Right forelimb (tissue), 1 donor: ENCODE results near the gene ARHGAP44.

Source experiments
- DNase-seq: peaks from one replicate; pipeline ENCODE4 v3.0.0-alpha.2; 2018

Gene ARHGAP44

GRCh38 chr17:12789481-12790248 is at the start of gene ARHGAP44:
ARHGAP44 (plus strand) TSS chr17:12789498; CDS start chr17:12789839, 341 bp downstream.
- peak; percentile 85 for DNase-seq

DNA sequence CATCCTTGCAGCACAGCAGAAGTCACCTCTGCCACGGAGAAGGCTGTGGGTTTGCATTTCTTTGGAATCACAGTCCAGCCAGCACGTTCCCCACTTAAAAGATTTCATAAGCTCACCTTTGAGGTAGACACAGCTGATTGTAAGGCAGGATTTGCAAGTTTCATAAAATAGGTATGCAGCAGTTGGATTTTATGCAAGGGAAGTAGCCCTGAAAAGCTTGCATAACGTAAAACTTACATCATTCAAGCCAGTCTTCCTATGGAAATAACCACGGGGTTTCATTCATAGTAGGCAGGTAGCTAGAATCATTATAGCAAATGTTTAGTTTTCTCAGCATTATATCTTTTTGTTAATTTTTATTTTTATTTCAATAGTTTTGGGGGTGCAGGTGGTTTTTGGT is 49.8 kb upstream of the ARHGAP44 start:
- DNase-seq = no peak

- DNase-seq = no peak
These were observed 46.3 kb upstream of the ARHGAP44 start for GRCh38 chr17:12743046-12743445.

DNA sequence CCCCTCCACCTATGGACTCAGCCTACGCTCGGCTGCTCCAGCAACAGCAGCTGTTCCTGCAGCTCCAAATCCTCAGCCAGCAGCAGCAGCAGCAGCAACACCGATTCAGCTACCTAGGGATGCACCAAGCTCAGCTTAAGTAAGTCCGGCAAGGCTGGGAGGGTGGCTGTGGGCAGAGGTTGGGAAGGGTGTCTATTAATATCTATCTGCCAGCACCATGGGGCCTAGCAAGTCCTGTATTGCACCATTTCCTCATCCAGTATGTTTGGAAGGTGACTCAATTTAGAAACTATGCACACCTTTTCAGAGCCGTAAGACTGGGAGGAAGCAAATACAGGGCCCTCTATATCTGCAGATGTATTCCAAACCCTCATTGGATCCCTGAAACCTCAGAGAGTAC is 45.0 kb upstream of the ARHGAP44 start:
- DNase-seq = no peak

DNA sequence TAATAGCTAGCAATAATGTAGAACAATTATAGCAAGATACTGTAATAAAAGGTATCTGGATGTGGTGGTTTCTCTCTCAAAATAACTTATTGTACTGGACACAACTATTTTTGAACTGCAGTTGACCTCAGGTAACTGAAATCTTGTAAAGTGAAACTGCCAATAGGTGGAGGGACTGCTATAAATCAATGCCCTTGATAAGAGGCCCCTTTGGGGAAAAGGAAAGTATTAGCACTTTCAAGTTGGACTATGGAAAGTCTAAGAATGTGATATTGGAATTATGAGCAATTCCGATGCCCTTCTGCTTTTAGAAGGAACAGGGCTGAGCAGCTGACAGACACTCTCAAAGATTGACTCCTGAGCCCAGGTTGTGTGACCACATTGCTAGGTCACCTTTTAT is 44.5 kb upstream of the ARHGAP44 start:
- no peak for DNase-seq

DNA sequence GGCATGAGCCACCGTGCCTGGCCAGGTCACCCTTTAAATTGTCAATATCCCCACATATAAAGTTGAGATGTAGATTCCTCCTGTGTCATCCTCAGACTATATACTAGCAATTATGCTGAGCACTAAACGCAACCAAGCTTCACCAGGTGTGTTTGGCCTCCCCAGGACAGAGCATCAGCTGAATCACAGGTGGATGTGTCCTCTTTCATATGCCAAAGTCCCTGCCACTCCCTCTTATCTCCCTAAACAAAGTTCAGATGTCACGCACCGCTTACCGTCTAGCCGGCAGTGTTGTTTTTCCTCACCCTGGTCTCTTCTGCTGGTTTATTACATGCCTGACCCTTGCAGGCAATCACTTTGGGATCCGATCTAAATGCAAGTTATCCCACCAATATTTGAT is 43.8 kb upstream of the ARHGAP44 start:
- no peak for DNase-seq

- DNase-seq = no peak
These were observed 32.5 kb upstream of the ARHGAP44 start for GRCh38 chr17:12756786-12757185.

- no peak for DNase-seq
These were observed 30.2 kb upstream of the ARHGAP44 start for GRCh38 chr17:12759090-12759489.

- no peak for DNase-seq
These were observed 23.8 kb upstream of the ARHGAP44 start for GRCh38 chr17:12765548-12765947.

DNA sequence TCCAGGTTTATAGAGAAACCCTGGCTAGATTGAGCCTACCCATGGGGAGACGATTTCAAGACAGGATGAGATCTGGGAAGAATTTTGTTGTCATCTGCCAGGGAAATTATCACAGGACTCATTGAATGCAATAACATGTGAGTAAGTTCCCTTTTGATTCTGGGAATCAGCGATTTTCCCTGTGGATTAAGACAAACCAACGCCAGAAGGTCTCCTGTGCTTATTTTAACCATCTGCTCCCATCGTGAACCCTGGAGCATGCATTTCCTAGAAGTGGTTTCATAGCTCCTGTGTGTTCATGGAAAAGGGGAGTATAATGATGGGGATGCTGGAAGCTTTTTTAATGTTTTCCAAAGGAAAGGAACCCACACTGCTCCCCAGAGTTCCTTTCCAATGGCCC is 21.0 kb upstream of the ARHGAP44 start:
- no peak for DNase-seq

- no peak for DNase-seq
These were observed 19.3 kb upstream of the ARHGAP44 start for GRCh38 chr17:12769981-12770380.

- DNase-seq = no peak
These were observed 16.1 kb upstream of the ARHGAP44 start for GRCh38 chr17:12773153-12773552.

GRCh38 chr17:12789075-12789480 is 220 bp upstream of the ARHGAP44 start:
- no peak for DNase-seq

- DNase-seq = no peak
These were observed 1.2 kb downstream of the ARHGAP44 start for GRCh38 chr17:12790249-12791106.

DNA sequence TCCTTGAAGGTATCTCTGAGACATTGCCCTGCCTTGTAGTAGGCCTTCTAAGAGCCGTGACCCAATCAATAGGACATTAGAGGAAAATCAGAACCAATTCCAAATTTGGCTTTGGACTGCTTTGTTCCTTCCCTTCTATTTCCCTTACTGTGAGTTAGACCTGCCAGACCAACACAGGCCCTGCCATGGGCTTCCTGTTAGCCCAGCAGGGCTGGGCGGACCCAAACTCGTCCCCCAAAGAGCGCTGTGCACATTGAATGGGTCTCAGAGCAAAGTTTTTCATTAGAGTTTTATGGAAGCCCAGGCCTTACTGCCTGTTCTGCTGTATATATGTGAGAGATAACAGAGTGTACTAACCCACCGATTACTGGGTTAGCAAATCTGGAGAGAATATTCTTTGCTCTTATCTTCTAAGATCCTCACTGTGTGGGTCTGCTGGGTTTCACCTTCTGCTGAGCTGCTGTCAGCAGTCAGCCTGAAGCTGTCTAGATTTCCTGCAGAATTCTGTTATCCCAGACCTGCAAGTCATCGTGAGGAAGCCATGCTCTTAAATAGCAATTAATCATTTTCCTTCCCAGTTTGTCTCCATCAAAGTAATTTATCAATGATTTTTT is 5.7 kb downstream of the ARHGAP44 start:
- DNase-seq = no peak

GRCh38 chr17:12800855-12801365 is 11.6 kb downstream of the ARHGAP44 start:
- no peak for DNase-seq

DNA sequence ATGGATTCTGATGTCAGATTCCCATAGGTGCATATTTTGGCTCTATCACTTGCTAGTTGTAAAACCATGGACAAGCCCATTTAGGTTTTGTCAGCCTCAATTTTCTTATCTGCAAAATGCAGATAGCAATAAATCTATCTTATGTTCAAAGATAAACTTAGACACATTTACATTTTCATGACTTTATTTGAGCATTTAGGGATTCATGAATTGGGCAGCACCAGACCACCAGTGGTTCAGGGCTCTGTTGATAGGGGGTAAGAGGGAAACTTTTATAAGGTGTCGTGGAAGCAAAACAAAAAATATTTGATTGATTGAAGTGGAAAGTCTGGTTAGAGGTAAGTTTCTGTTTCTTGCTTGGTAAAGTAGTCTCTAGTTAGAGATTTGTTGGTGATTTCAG is 17.3 kb downstream of the ARHGAP44 start:
- no peak for DNase-seq

DNA sequence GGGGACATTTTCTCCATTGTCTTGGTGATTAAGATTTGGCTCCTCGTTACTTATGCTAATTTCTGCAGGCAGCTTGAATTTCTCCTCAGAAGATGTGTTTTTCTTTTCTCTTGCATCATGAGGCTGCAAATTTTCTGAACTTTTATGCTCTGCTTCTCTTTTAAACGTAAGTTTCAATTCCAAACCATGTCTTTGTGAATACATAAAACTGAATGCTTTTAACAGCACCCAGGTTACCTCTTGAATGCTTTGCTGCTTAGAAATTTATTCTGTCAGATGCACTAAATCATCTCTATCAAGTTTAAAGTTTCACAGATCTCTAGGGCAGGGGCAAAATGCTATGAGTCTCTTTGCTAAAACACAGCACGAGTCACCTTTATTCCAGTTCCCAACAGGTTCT is 19.4 kb downstream of the ARHGAP44 start:
- no peak for DNase-seq

DNA sequence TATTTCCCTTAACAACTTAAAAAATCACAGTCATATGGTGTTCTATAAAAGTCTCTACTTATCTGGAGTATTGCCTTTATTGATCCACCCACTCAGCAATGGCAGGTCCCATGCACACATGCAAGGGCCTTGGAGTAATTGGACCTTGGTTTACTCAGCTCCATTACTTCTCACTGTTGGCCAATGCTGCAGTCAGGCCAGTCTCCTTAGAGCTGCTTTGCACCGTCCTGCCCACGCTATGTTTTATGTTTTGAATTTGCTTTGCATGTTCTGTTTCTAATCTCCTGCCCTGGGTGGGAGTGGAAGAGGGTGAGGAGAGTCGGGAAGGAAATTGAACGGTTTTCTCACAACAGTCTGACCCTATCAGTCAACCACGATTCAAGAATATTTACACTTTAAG is 23.6 kb downstream of the ARHGAP44 start:
- DNase-seq = no peak

DNA sequence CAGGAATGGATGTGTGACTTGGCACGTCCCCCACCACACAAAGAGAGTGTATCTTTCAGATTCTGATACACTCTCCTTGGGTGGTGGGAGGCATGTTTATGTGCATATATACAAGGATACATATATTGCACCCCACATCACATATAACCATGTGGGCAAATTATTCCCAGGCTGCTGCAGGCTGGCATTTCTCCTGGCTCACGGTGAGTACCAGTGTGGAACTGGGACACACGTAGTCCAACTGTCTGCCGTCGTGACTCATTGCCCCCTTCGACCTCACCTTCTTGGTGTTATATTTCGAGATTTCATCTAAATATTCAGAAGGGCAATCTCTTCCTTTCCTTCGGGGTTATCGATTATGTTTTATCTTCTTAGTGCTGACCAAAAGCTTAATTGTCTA is 24.4 kb downstream of the ARHGAP44 start:
- no peak for DNase-seq

DNA sequence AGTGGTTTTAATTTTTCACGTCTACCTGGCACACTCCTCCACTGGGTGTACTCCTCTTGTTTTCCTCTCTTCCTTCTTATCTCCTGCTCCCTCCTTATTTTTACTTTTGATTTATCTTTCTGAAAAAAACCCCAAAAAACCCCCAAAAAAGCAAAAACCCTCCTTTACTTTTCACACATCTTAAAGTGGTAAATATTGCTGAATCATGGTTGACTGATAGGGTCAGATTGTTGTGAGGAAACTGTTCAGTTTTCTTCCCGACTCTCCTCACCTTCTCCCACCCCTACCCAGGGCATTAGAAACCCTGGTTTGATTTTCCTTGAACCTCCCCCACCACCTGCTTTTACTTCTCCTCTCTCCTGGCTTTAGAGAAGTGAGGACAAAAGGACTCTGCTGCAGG is 25.4 kb downstream of the ARHGAP44 start:
- DNase-seq = no peak

DNA sequence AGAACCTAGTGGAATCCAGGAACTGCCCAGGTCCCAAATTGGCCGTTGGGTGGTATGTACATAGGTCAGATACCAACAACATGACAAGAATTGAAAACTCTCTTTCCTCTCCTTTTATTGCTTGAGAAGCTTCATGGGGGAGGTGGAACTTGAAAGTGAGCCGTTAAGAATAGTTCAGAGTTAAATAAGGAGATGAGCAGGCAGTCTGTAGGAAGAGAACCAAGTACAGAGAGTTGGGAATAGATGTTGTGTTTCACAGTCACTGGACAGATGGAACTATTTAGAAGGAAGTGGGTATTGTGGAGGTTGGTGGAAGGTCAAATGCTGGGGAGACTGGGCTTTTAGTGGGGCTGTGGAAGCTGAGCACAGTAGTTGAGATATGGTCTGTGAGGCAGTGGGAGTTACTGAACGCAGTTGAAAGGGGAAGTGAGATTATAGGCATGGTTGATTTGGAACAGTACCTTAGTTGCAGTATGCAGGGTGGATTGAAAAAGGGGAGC is 26.4 kb downstream of the ARHGAP44 start:
- no peak for DNase-seq

DNA sequence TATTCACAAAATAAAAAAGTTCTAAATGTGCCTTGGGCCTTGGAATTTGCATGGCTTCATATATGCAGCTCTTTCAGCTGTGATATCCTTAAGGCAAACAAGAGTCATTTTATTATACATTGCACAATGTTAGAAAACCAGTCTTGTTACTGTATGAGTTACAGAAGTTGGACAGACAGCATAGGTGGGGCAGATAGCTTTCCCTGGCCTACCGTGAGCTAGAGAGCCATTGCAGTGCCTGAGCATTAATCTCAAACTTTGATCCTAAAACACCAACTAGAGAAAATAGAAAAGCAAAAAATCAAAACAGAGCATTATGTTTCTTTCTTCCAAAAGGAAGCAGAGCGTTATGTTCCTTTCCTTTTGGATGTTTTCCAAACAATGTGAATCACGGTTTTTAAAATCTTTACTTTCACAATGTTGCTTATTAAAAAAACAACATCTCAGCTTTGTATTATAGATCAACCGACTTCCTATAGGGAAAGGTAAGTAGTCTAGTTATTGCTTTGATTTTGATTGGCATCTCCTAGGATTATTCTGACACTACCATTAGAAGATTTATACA is 32.2 kb downstream of the ARHGAP44 start:
- DNase-seq = no peak
